GM12878 (cell line): ENCODE results near the gene NYAP1. TPM values are rescaled to one million over a fixed set of nuclear protein-coding genes. Genes with fewer than 3 reads are reported as not detected.

ENCODE experiments used
- CBX3 ChIP-seq: fragments of 200-600 bp; sonication (generic); IDR thresholded peaks from 2 replicates; pipeline ENCODE4 v1.6.1; 2016; ENCODE audit warnings: low read depth, borderline replicate concordance
- CEBPB ChIP-seq, 2 experiments: fragments of 150-350 bp in 1 of 2; IDR thresholded peaks; 2 replicates each; pipeline ENCODE4 v1.6.1; 2012 to 2014; ENCODE audit warnings: low read depth in 2 of 2, low read length in 2 of 2, borderline replicate concordance in 1 of 2, inconsistent platforms in 1 of 2
- EED ChIP-seq: sonication (generic); IDR thresholded peaks from 2 replicates; pipeline ENCODE4 v1.6.1; 2016; ENCODE audit warnings: antibody characterized with exemption, low read depth
- FOXK2 ChIP-seq: fragments of 450-650 bp; IDR thresholded peaks from 2 replicates; pipeline ENCODE4 v1.6.1; 2017; ENCODE audit warnings: mild to moderate bottlenecking, moderate library complexity
- FOXM1 ChIP-seq: IDR thresholded peaks from 2 replicates; pipeline ENCODE4 v1.6.1; 2012; ENCODE audit warnings: low read depth, mild to moderate bottlenecking, inconsistent platforms, low read length, moderate library complexity
- HDAC2 ChIP-seq: fragments of 200-600 bp; sonication (generic); IDR thresholded peaks from 2 replicates; pipeline ENCODE4 v1.6.1; 2017
- JUND ChIP-seq: IDR thresholded peaks from 2 replicates; pipeline ENCODE4 v1.6.1; 2012; ENCODE audit warnings: low read depth, mild to moderate bottlenecking, low read length, improper control_type of control experiment, moderate library complexity
- PAX8 ChIP-seq: fragments of 450-650 bp; IDR thresholded peaks from 2 replicates; pipeline ENCODE4 v1.6.1; 2017; ENCODE audit warnings: mild to moderate bottlenecking, moderate library complexity
- POU2F2 ChIP-seq: IDR thresholded peaks from 3 replicates; pipeline ENCODE4 v1.6.1; 2011; ENCODE audit warnings: low read depth, mild to moderate bottlenecking, low read length, borderline replicate concordance
- SUZ12 ChIP-seq: fragments of 200-600 bp; sonication (generic); IDR thresholded peaks from one replicate; pipeline ENCODE4 v1.6.1; 2018; ENCODE audit warnings: antibody characterized with exemption, mild to moderate bottlenecking; ENCODE audit not compliant: unreplicated experiment
- TARDBP ChIP-seq: IDR thresholded peaks from 2 replicates; pipeline ENCODE4 v1.6.1; 2016; ENCODE audit warnings: borderline replicate concordance
- TBL1XR1 ChIP-seq: IDR thresholded peaks from 2 replicates; pipeline ENCODE4 v1.6.1; 2012; ENCODE audit warnings: low read depth, low read length, improper control_type of control experiment
- ZBED1 ChIP-seq: IDR thresholded peaks from 2 replicates; pipeline ENCODE4 v1.6.1; 2016; ENCODE audit warnings: borderline replicate concordance
- ZSCAN29 ChIP-seq: fragments of 450-650 bp; IDR thresholded peaks from 2 replicates; pipeline ENCODE4 v1.6.1; 2017; ENCODE audit warnings: mild to moderate bottlenecking, moderate library complexity
- polyA plus RNA-seq, 11 experiments: library from polyadenylated mRNA; depleted of rRNA in 4 of 11; unstranded in 6 of 11; stranded (reverse) in 5 of 11; fragments of >200 nt; fragmentation: Nextera tagmentation in 4 of 11; fragmentation: Illumina TruSeq in 1 of 11; extraction: Ambion mirVana in 4 of 11; extraction: Trizol in 1 of 11; gene quantifications; 1 replicate in 1 of 11; 2 replicates in 10 of 11; pipeline versions ENCODE4 v1.2.1 to v1.2.3, GENCODE V29; 2011 to 2016; ENCODE audit warnings: inconsistent platforms in 2 of 11, missing spikeins in 2 of 11, low read depth in 1 of 11
- total RNA-seq, 4 experiments: library from RNA; depleted of rRNA in 3 of 4; stranded (reverse); fragments of >200 nt in 3 of 4; fragmentation: Illumina TruSeq in 1 of 4; extraction: Trizol in 1 of 4; gene quantifications; 2 replicates each; pipeline versions ENCODE4 v1.2.1 to v1.2.3, GENCODE V29; 2013 to 2021
- TF ChIP-seq, protein P1 (sequence below): fragments of 450-650 bp; IDR thresholded peaks from 2 replicates; pipeline ENCODE4 v1.6.1; 2017; ENCODE audit warnings: mild to moderate bottlenecking, low read depth, inconsistent platforms; ENCODE audit not compliant: poor library complexity, severe bottlenecking
- TF ChIP-seq, protein P2 (sequence below): fragments of 450-650 bp; IDR thresholded peaks from 2 replicates; pipeline ENCODE4 v1.6.1; 2018; ENCODE audit warnings: mild to moderate bottlenecking, low read depth, moderate library complexity; ENCODE audit not compliant: partially characterized antibody
- TF ChIP-seq, protein P3 (sequence below): IDR thresholded peaks from 2 replicates; pipeline ENCODE4 v1.6.1; 2012; ENCODE audit warnings: low read depth, low read length, improper control_type of control experiment
- TF ChIP-seq, protein P4 (sequence below): fragments of 450-650 bp; formaldehyde crosslinking; IDR thresholded peaks from 2 replicates; pipeline ENCODE4 v1.5.0; 2022; ENCODE audit warnings: mild to moderate bottlenecking, missing genetic modification characterization
- TF ChIP-seq, protein P5 (sequence below): IDR thresholded peaks from 2 replicates; pipeline ENCODE4 v1.6.1; 2011; ENCODE audit warnings: mild to moderate bottlenecking, low read depth, low read length, moderate library complexity; ENCODE audit not compliant: insufficient replicate concordance

NYAP1 gene
- total and polyA plus RNA-seq, 10 of the 15 experiments (the other 5 are each of a cell fraction or from before 2014, with no cell fraction given), result 0.04 to 0.28 (median 0.11) TPM; not detected in 6

DNA sequence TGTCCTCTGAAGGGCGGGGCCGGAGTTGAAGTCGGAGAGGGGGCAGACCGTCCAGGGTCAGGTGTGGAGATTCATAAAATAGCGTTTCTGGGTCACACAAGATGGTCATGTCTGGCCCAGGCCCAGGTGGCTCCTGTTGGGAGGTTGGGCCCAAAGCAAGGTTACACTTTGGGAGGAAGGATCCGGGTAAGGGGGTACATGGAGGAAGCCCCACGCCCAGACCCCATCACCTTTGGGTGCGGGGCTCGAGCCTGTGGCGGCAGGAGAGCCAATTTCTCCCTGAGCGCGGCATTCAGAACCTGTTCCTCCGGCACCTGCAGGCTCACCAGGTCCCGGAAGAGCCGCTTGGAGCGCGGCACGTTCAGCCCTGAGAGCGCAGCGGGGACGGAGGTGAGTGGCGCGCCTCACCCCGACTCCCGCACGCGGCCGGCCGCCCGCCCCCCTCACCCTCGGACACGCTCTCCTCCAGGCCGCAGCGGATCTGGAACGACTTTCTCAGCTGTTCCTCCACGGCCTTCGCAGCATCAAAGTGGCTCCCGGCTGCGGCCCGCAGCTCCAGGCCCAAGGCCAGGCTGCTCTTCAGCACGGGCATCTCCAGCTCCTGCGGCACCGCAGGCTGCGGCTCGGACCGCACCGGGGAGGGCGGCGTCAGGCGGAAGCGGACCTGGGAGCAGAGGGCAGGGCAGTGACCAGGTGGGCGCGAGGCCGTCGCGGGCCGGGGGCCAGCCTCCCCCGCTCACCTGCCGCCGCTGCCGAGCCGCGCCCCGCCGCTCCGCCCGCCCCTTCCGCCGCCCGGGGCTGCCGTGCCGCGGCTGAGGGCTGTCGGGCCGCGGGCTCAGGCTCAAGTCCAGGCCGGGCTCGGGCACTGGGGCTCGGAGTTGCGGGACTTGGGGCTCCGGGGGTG lies 48.1 kb upstream of the NYAP1 start (continued):
- TF ChIP-seq, protein P1, sequence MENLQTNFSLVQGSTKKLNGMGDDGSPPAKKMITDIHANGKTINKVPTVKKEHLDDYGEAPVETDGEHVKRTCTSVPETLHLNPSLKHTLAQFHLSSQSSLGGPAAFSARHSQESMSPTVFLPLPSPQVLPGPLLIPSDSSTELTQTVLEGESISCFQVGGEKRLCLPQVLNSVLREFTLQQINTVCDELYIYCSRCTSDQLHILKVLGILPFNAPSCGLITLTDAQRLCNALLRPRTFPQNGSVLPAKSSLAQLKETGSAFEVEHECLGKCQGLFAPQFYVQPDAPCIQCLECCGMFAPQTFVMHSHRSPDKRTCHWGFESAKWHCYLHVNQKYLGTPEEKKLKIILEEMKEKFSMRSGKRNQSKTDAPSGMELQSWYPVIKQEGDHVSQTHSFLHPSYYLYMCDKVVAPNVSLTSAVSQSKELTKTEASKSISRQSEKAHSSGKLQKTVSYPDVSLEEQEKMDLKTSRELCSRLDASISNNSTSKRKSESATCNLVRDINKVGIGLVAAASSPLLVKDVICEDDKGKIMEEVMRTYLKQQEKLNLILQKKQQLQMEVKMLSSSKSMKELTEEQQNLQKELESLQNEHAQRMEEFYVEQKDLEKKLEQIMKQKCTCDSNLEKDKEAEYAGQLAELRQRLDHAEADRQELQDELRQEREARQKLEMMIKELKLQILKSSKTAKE, result no peak
- TF ChIP-seq CBX3 (no peak), POU2F2 (no peak; the same call in 2 of the 3 replicates), PAX8 (no peak), EED (no peak), TARDBP (no peak), FOXK2 (no peak), TBL1XR1 (no peak), FOXM1 (no peak), SUZ12 (no peak), HDAC2 (no peak), JUND (no peak), ZBED1 (no peak), CEBPB (IDR thresholded peaks at IDR 0.05; ENCODE audit: borderline replicate concordance in 1 of 2, low read depth in 2 of 2, low read length in 2 of 2) (no peak), ZSCAN29 (no peak)
- TF ChIP-seq, protein P2, sequence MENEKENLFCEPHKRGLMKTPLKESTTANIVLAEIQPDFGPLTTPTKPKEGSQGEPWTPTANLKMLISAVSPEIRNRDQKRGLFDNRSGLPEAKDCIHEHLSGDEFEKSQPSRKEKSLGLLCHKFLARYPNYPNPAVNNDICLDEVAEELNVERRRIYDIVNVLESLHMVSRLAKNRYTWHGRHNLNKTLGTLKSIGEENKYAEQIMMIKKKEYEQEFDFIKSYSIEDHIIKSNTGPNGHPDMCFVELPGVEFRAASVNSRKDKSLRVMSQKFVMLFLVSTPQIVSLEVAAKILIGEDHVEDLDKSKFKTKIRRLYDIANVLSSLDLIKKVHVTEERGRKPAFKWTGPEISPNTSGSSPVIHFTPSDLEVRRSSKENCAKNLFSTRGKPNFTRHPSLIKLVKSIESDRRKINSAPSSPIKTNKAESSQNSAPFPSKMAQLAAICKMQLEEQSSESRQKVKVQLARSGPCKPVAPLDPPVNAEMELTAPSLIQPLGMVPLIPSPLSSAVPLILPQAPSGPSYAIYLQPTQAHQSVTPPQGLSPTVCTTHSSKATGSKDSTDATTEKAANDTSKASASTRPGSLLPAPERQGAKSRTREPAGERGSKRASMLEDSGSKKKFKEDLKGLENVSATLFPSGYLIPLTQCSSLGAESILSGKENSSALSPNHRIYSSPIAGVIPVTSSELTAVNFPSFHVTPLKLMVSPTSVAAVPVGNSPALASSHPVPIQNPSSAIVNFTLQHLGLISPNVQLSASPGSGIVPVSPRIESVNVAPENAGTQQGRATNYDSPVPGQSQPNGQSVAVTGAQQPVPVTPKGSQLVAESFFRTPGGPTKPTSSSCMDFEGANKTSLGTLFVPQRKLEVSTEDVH, result no peak
- TF ChIP-seq, protein P3, sequence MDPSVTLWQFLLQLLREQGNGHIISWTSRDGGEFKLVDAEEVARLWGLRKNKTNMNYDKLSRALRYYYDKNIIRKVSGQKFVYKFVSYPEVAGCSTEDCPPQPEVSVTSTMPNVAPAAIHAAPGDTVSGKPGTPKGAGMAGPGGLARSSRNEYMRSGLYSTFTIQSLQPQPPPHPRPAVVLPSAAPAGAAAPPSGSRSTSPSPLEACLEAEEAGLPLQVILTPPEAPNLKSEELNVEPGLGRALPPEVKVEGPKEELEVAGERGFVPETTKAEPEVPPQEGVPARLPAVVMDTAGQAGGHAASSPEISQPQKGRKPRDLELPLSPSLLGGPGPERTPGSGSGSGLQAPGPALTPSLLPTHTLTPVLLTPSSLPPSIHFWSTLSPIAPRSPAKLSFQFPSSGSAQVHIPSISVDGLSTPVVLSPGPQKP, result no peak
- TF ChIP-seq, protein P4, sequence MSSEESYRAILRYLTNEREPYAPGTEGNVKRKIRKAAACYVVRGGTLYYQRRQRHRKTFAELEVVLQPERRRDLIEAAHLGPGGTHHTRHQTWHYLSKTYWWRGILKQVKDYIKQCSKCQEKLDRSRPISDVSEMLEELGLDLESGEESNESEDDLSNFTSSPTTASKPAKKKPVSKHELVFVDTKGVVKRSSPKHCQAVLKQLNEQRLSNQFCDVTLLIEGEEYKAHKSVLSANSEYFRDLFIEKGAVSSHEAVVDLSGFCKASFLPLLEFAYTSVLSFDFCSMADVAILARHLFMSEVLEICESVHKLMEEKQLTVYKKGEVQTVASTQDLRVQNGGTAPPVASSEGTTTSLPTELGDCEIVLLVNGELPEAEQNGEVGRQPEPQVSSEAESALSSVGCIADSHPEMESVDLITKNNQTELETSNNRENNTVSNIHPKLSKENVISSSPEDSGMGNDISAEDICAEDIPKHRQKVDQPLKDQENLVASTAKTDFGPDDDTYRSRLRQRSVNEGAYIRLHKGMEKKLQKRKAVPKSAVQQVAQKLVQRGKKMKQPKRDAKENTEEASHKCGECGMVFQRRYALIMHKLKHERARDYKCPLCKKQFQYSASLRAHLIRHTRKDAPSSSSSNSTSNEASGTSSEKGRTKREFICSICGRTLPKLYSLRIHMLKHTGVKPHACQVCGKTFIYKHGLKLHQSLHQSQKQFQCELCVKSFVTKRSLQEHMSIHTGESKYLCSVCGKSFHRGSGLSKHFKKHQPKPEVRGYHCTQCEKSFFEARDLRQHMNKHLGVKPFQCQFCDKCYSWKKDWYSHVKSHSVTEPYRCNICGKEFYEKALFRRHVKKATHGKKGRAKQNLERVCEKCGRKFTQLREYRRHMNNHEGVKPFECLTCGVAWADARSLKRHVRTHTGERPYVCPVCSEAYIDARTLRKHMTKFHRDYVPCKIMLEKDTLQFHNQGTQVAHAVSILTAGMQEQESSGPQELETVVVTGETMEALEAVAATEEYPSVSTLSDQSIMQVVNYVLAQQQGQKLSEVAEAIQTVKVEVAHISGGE (CRISPR knock-in tag), result no peak
- TF ChIP-seq, protein P5, sequence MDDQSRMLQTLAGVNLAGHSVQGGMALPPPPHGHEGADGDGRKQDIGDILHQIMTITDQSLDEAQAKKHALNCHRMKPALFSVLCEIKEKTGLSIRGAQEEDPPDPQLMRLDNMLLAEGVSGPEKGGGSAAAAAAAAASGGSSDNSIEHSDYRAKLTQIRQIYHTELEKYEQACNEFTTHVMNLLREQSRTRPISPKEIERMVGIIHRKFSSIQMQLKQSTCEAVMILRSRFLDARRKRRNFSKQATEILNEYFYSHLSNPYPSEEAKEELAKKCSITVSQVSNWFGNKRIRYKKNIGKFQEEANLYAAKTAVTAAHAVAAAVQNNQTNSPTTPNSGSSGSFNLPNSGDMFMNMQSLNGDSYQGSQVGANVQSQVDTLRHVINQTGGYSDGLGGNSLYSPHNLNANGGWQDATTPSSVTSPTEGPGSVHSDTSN, result no peak
